ENCODE measurements around the gene IER3. TPM values are rescaled to one million over a fixed set of nuclear protein-coding genes. Genes with fewer than 3 reads are reported as not detected.

The IER3 gene
- total and polyA plus RNA-seq, 12 donors, result 1.6 to 136 (median 43.1) TPM

GRCh38 chr6:30703821-30704220 lies 40.5 kb downstream of the IER3 start:
- H3K4me1 ChIP-seq (replicated peaks in 1 of 2), result no peaks in the 10 kb centered on the region
- no peak overlapping the region for H3K4me3 ChIP-seq
- H3K27me3 ChIP-seq, result no peaks in the 10 kb centered on the region
- H3K36me3 ChIP-seq (replicated peaks in 1 of 2), result peaks cover 0 to 35% of the 10 kb centered on the region in 2 donors
- no peak for DNase-seq
- TF ChIP-seq POLR2A (IDR thresholded peaks at IDR 0.05), result no peak
- TF ChIP-seq, protein P1, sequence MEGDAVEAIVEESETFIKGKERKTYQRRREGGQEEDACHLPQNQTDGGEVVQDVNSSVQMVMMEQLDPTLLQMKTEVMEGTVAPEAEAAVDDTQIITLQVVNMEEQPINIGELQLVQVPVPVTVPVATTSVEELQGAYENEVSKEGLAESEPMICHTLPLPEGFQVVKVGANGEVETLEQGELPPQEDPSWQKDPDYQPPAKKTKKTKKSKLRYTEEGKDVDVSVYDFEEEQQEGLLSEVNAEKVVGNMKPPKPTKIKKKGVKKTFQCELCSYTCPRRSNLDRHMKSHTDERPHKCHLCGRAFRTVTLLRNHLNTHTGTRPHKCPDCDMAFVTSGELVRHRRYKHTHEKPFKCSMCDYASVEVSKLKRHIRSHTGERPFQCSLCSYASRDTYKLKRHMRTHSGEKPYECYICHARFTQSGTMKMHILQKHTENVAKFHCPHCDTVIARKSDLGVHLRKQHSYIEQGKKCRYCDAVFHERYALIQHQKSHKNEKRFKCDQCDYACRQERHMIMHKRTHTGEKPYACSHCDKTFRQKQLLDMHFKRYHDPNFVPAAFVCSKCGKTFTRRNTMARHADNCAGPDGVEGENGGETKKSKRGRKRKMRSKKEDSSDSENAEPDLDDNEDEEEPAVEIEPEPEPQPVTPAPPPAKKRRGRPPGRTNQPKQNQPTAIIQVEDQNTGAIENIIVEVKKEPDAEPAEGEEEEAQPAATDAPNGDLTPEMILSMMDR (IDR thresholded peaks at IDR 0.05), result no peak
- H3K27ac ChIP-seq, result no peak overlapping the region
- WGBS, 4 donors, result 85 to 100% (median 92%) methylated on average over 2 to 4 of the region's 4 CpGs
- intact Hi-C loops (cut with DNase I), result no loop called here
- no peaks in the 10 kb centered on the region for H3K9me3 ChIP-seq (replicated peaks in 1 of 3)

DNA sequence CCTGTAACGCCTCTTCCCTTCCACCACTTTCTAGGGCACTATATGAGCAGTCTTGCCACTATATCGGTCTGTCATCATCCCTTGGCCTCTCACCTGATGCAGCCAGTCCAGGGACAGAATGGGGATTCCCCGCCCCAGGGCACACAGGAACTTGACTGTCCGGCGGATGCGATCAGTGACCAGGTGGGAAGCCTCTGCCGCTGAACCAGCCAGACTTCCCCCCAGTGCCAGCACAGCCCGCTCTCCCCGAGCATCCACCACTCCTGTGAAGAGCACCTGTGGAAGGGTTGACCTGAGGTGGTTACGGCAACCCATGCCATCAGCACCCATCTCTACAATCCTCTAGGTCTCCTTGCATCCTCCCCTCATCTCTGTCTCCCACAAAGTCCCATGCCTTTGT lies 41.3 kb downstream of the IER3 start:
- Histone ChIP-seq H3K27me3 (no peaks in the 10 kb centered on the region), H3K4me3 (no peak overlapping the region), H3K4me1 (replicated peaks in 1 of 2) (no peaks in the 10 kb centered on the region), H3K9me3 (replicated peaks in 1 of 3) (no peaks in the 10 kb centered on the region), H3K36me3 (replicated peaks in 1 of 2) (peaks cover 0 to 31% of the 10 kb centered on the region in 2 donors), H3K27ac (no peak overlapping the region)
- no peak for DNase-seq
- 94 to 100% (median 98%) methylated on average over 6 to 10 of the region's 10 CpGs for WGBS, 4 donors
- intact Hi-C loops (cut with DNase I), result no loop called here
- TF ChIP-seq, protein P1 (IDR thresholded peaks at IDR 0.05), result no peak
- TF ChIP-seq POLR2A (IDR thresholded peaks at IDR 0.05), result no peak

DNA sequence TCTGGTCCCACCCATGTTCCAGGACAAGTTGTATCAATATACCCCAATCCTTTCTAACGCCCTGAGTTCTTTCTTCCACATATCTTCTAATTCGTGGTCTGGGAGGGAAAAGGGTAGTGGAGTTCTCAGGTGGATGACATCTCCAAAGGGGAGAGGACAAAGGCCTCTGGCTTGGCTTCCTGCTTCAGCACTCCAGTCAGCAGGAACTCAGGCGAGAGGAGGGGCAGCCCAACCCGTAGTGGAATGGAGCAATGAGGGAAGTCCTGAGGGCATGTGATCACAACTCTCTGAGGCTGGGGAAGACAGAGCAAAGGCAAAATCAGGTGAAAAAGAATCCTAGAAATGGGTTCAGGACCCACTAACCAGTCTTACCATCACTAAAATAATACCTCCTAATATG lies 44.0 kb downstream of the IER3 start:
- peaks cover 0 to 4% of the 10 kb centered on the region in 2 donors for H3K4me1 ChIP-seq (replicated peaks in 1 of 2)
- no peak overlapping the region for H3K27ac ChIP-seq
- WGBS, 4 donors, result 57 to 69% (median 63%) methylated on average over 4 of the region's 4 CpGs
- no peaks in the 10 kb centered on the region for H3K9me3 ChIP-seq (replicated peaks in 1 of 3)
- intact Hi-C loops (cut with DNase I), result no loop called here
- H3K27me3 ChIP-seq, result no peaks in the 10 kb centered on the region
- H3K4me3 ChIP-seq, result no peak overlapping the region
- DNase-seq, result no peak
- no peak for TF ChIP-seq POLR2A (IDR thresholded peaks at IDR 0.05)
- TF ChIP-seq, protein P1 (IDR thresholded peaks at IDR 0.05), result no peak
- peaks cover 0 to 17% of the 10 kb centered on the region in 2 donors for H3K36me3 ChIP-seq (replicated peaks in 1 of 2)

GRCh38 chr6:30696432-30696831 lies 47.9 kb downstream of the IER3 start:
- H3K36me3 ChIP-seq (replicated peaks in 1 of 2), result peaks cover 0 to 5% of the 10 kb centered on the region in 2 donors
- no peaks in the 10 kb centered on the region for H3K9me3 ChIP-seq (replicated peaks in 1 of 3)
- TF ChIP-seq, protein P1 (IDR thresholded peaks at IDR 0.05), result no peak
- TF ChIP-seq POLR2A (IDR thresholded peaks at IDR 0.05), result no peak
- H3K27me3 ChIP-seq, result no peaks in the 10 kb centered on the region
- intact Hi-C loops (cut with DNase I), result no loop called here
- no peak overlapping the region for H3K27ac ChIP-seq
- WGBS, 4 donors, result 95 to 98% (median 96%) methylated on average over 5 of the region's 5 CpGs
- H3K4me1 ChIP-seq (replicated peaks in 1 of 2), result peaks cover under 1 to 9% of the 10 kb centered on the region in 2 donors
- DNase-seq, result no peak
- no peak overlapping the region for H3K4me3 ChIP-seq

Small RNAs within 50 kb of the gene (small RNA-seq; reads per million reads assigned to genes)
- 0 reads per million in 2 donors for gene RF00019
- 0 reads per million in 2 donors for gene RN7SL353P

Other genes starting within 250 kb of the IER3 start
- 10 to 100 TPM; 27.4 to 75.6 (median 51.6) TPM for gene GNL1, start 188.1 kb downstream of the IER3 start, total RNA-seq
- 10 to 100 TPM; 33.2 to 86.7 (median 72.5) TPM for gene GNL1, start 188.1 kb downstream of the IER3 start, polyA plus RNA-seq
- 10 to 100 TPM in 5 of 9 donors, 1 to 10 TPM in 4; 1.8 to 20.2 (median 10.8) TPM for gene PRR3, start 187.3 kb downstream of the IER3 start, total RNA-seq
- 10 to 100 TPM; 20.3 to 25.5 (median 22.8) TPM for gene PRR3, start 187.3 kb downstream of the IER3 start, polyA plus RNA-seq
- 10 to 100 TPM; 24.6 to 53.1 (median 36.2) TPM for gene ABCF1, start 173.1 kb downstream of the IER3 start, total RNA-seq
- gene ABCF1, start 173.1 kb downstream of the IER3 start, polyA plus RNA-seq, result 10 to 100 TPM; 18.7 to 75.2 (median 41.3) TPM
- gene PPP1R10, start 127.3 kb downstream of the IER3 start, total RNA-seq, result 100 to 1,000 TPM in 1 of 9 donors, 10 to 100 TPM in 8; 33.3 to 102 (median 68.4) TPM
- gene PPP1R10, start 127.3 kb downstream of the IER3 start, polyA plus RNA-seq, result 10 to 100 TPM; 28.8 to 99.1 (median 61.1) TPM
- 100 to 1,000 TPM in 1 of 9 donors, 10 to 100 TPM in 8; 51.0 to 105 (median 75.2) TPM for gene MRPS18B, start 126.7 kb downstream of the IER3 start, total RNA-seq
- gene MRPS18B, start 126.7 kb downstream of the IER3 start, polyA plus RNA-seq, result 10 to 100 TPM; 43.0 to 90.5 (median 48.5) TPM
- gene ATAT1, start 117.7 kb downstream of the IER3 start, total RNA-seq, result 10 to 100 TPM in 1 of 9 donors, 1 to 10 TPM in 7, under 1 TPM in 1; 0.78 to 10.1 (median 6.8) TPM
- 10 to 100 TPM; 10.1 to 16.3 (median 13.0) TPM for gene ATAT1, start 117.7 kb downstream of the IER3 start, polyA plus RNA-seq
- 10 to 100 TPM in 8 of 9 donors, 1 to 10 TPM in 1; 1.8 to 25.7 (median 16.6) TPM for gene C6orf136, start 97.4 kb downstream of the IER3 start, total RNA-seq
- gene C6orf136, start 97.4 kb downstream of the IER3 start, polyA plus RNA-seq, result 10 to 100 TPM; 20.0 to 73.7 (median 49.7) TPM
- gene DHX16, start 71.5 kb downstream of the IER3 start, total RNA-seq, result 10 to 100 TPM; 16.4 to 39.7 (median 28.0) TPM
- gene DHX16, start 71.5 kb downstream of the IER3 start, polyA plus RNA-seq, result 10 to 100 TPM; 37.7 to 75.9 (median 39.0) TPM
- 10 to 100 TPM in 8 of 9 donors, 1 to 10 TPM in 1; 6.4 to 58.9 (median 37.3) TPM for gene PPP1R18, start 57.9 kb downstream of the IER3 start, total RNA-seq
- 100 to 1,000 TPM in 2 of 3 donors, 10 to 100 TPM in 1; 33.1 to 120 (median 115) TPM for gene PPP1R18, start 57.9 kb downstream of the IER3 start, polyA plus RNA-seq
- 10 to 100 TPM in 4 of 9 donors, 1 to 10 TPM in 5; 1.8 to 22.6 (median 10.0) TPM for gene NRM, start 53.6 kb downstream of the IER3 start, total RNA-seq
- 10 to 100 TPM; 11.4 to 39.3 (median 24.9) TPM for gene NRM, start 53.6 kb downstream of the IER3 start, polyA plus RNA-seq
- 10 to 100 TPM in 5 of 9 donors, 1 to 10 TPM in 4; 2.8 to 27.6 (median 12.0) TPM for gene MDC1, start 27.3 kb downstream of the IER3 start, total RNA-seq
- 10 to 100 TPM; 16.8 to 26.9 (median 21.0) TPM for gene MDC1, start 27.3 kb downstream of the IER3 start, polyA plus RNA-seq
- 100 to 1,000 TPM in 8 of 9 donors, 10 to 100 TPM in 1; 90.3 to 439 (median 219) TPM for gene TUBB, start 24.2 kb downstream of the IER3 start, total RNA-seq
- gene TUBB, start 24.2 kb downstream of the IER3 start, polyA plus RNA-seq, result 100 to 1,000 TPM; 107 to 473 (median 177) TPM
- gene FLOT1, start 1.9 kb downstream of the IER3 start, total RNA-seq, result 100 to 1,000 TPM; 162 to 449 (median 338) TPM
- gene FLOT1, start 1.9 kb downstream of the IER3 start, polyA plus RNA-seq, result 100 to 1,000 TPM; 390 to 599 (median 411) TPM
- 100 to 1,000 TPM in 4 of 9 donors, 10 to 100 TPM in 5; 33.5 to 239 (median 81.2) TPM for gene DDR1, start 140.0 kb upstream of the IER3 start, total RNA-seq
- 10 to 100 TPM; 18.0 to 53.3 (median 50.5) TPM for gene DDR1, start 140.0 kb upstream of the IER3 start, polyA plus RNA-seq
- 10 to 100 TPM in 7 of 9 donors, 1 to 10 TPM in 2; 3.7 to 48.6 (median 17.4) TPM for gene GTF2H4, start 163.7 kb upstream of the IER3 start, total RNA-seq
- gene GTF2H4, start 163.7 kb upstream of the IER3 start, polyA plus RNA-seq, result 10 to 100 TPM; 30.8 to 71.9 (median 57.8) TPM
- gene VARS2, start 169.7 kb upstream of the IER3 start, total RNA-seq, result 10 to 100 TPM; 17.1 to 51.6 (median 31.1) TPM
- gene VARS2, start 169.7 kb upstream of the IER3 start, polyA plus RNA-seq, result 10 to 100 TPM; 21.2 to 89.6 (median 55.4) TPM
- 1 to 10 TPM in 1 of 9 donors, under 1 TPM in 2, not detected in 6; 0.38 to 1.5 (median 0.39) TPM for gene SFTA2, start 187.6 kb upstream of the IER3 start, total RNA-seq
- under 1 TPM in 2 of 3 donors, not detected in 1; 0.20 to 0.24 TPM for gene SFTA2, start 187.6 kb upstream of the IER3 start, polyA plus RNA-seq
- gene MUCL3, start 196.4 kb upstream of the IER3 start, total RNA-seq, result not detected
- gene MUCL3, start 196.4 kb upstream of the IER3 start, polyA plus RNA-seq, result under 1 TPM in 2 of 3 donors, not detected in 1; under 0.01 to 0.02 TPM
- not detected for gene MUC21, start 239.2 kb upstream of the IER3 start, total RNA-seq
- under 1 TPM in 2 of 3 donors, not detected in 1; 0.16 to 0.34 TPM for gene MUC21, start 239.2 kb upstream of the IER3 start, polyA plus RNA-seq